ENCODE measurements around the gene ATP9B. TPM values are rescaled to one million over a fixed set of nuclear protein-coding genes. Genes with fewer than 3 reads are reported as not detected.

Gene ATP9B
- polyA plus RNA-seq, 1 of the 3 experiments (the other 2 are of a cell fraction): 11.2 TPM

- TF ChIP-seq CTCF (IDR thresholded peaks at IDR 0.05) (no peak), IRF3 (IDR thresholded peaks at IDR 0.05; ENCODE audit: low read depth, low read length) (no peak), NRF1 (IDR thresholded peaks at IDR 0.05; ENCODE audit: low read depth, low read length) (no peak), MAX (IDR thresholded peaks at IDR 0.05; ENCODE audit: low read depth) (no peak), CHD2 (IDR thresholded peaks at IDR 0.05; ENCODE audit: low read length, partially characterized antibody) (no peak), YY1 (IDR thresholded peaks at IDR 0.05; ENCODE audit: low read depth) (no peak), GATA2 (CRISPR knock-in tag; IDR thresholded peaks at IDR 0.05) (no peak)
Observed at GRCh38 chr18:79332646-79333045, 263.5 kb downstream of the ATP9B start (continued).

DNA sequence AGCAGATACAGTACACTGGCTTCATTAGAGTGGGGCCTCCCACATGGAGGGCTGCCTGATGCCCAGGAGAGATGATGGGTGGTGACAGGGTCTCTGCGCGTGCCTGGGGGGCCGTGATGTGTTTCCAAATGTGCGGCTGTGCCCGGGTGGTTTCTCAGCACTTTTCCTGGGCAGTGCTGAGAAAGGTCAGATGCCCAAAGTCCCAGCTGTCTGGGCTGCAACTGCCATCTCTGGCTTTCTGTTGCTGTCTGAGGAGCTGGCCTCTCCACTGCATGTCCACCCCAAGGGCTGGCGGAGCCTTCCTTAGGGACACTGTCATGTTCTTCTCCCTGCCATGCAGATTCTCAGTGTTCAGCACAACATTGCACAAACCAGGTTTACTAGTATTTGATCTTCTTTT, 263.9 kb downstream of the ATP9B start:
- 100% methylated on average over 1 of the region's 6 CpGs for WGBS (ENCODE audit: low lambda C conversion rate)
- Histone ChIP-seq H4K20me1 (ENCODE audit: insufficient read depth) (no peaks in the 10 kb centered on the region), H3K9me3 (no peaks in the 10 kb centered on the region; the same call in 1 of the 2 replicates), H3K4me2 (no peak overlapping the region), H3K27ac (ENCODE audit: low read depth in 2 of 2, low read length in 1 of 2) (no peak overlapping the region), H3F3A (replicated peaks; ENCODE audit: insufficient read depth) (no peaks in the 10 kb centered on the region), H3K4me3 (ENCODE audit: low read depth in 2 of 2, low read length in 1 of 2) (no peak overlapping the region), H2AFZ (ENCODE audit: low read depth) (no peak overlapping the region), H3K9ac (no peak overlapping the region), H3K79me2 (ENCODE audit: insufficient read depth) (no peaks in the 10 kb centered on the region), H3K9me2 (no peaks in the 10 kb centered on the region), H3K4me1 (ENCODE audit: control insufficient read depth in 1 of 2, insufficient read depth in 2 of 2, low read depth in 1 of 2, low read length in 1 of 2) (no peaks in the 10 kb centered on the region), H3K27me3 (ENCODE audit: insufficient read depth) (no peaks in the 10 kb centered on the region), H3K36me3 (replicated peaks in 1 of 2; ENCODE audit: control insufficient read depth in 1 of 2, insufficient read depth in 2 of 2, low read length in 1 of 2) (peaks cover 4 to 7% of the 10 kb centered on the region in 2 experiments)
- POLR2A ChIA-PET: no interaction called here
- CTCF ChIA-PET: no interaction called here
- DNase-seq: no peak
- TF ChIP-seq CTCF (IDR thresholded peaks at IDR 0.05) (no peak), GABPA (IDR thresholded peaks at IDR 0.05; ENCODE audit: low read depth) (no peak), CHD2 (IDR thresholded peaks at IDR 0.05; ENCODE audit: low read length, partially characterized antibody) (no peak), REST (IDR thresholded peaks at IDR 0.05; ENCODE audit: low read depth, low read length) (no peak), POLR2AphosphoS5 (IDR thresholded peaks at IDR 0.05; ENCODE audit: low read depth, low read length) (no peak), JUND (IDR thresholded peaks at IDR 0.05) (no peak), IRF3 (IDR thresholded peaks at IDR 0.05; ENCODE audit: low read depth, low read length) (no peak), RCOR1 (IDR thresholded peaks at IDR 0.05; ENCODE audit: low read length) (no peak), RFX5 (IDR thresholded peaks at IDR 0.05; ENCODE audit: low read length) (no peak), YY1 (IDR thresholded peaks at IDR 0.05; ENCODE audit: low read depth) (no peak), EP300 (IDR thresholded peaks at IDR 0.05; ENCODE audit: borderline replicate concordance in 1 of 2, low read depth in 1 of 2, low read length in 1 of 2) (no peak), TCF12 (IDR thresholded peaks at IDR 0.05) (no peak), NRF1 (IDR thresholded peaks at IDR 0.05; ENCODE audit: low read depth, low read length) (no peak)
- TF ChIP-seq, protein P1, sequence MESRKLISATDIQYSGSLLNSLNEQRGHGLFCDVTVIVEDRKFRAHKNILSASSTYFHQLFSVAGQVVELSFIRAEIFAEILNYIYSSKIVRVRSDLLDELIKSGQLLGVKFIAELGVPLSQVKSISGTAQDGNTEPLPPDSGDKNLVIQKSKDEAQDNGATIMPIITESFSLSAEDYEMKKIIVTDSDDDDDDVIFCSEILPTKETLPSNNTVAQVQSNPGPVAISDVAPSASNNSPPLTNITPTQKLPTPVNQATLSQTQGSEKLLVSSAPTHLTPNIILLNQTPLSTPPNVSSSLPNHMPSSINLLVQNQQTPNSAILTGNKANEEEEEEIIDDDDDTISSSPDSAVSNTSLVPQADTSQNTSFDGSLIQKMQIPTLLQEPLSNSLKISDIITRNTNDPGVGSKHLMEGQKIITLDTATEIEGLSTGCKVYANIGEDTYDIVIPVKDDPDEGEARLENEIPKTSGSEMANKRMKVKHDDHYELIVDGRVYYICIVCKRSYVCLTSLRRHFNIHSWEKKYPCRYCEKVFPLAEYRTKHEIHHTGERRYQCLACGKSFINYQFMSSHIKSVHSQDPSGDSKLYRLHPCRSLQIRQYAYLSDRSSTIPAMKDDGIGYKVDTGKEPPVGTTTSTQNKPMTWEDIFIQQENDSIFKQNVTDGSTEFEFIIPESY (IDR thresholded peaks at IDR 0.05; ENCODE audit: borderline replicate concordance, low read depth): no peak
- TF ChIP-seq, protein P2, sequence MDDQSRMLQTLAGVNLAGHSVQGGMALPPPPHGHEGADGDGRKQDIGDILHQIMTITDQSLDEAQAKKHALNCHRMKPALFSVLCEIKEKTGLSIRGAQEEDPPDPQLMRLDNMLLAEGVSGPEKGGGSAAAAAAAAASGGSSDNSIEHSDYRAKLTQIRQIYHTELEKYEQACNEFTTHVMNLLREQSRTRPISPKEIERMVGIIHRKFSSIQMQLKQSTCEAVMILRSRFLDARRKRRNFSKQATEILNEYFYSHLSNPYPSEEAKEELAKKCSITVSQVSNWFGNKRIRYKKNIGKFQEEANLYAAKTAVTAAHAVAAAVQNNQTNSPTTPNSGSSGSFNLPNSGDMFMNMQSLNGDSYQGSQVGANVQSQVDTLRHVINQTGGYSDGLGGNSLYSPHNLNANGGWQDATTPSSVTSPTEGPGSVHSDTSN (IDR thresholded peaks at IDR 0.05): no peak
